Measurements from ENCODE around the gene DNAJB1.
"Not testable (repeated sequence)": the region's sequence is repeated elsewhere in the genome, so short reads cannot be mapped to it uniquely, and the experiment has no call there.

DNAJB1 gene

DNA sequence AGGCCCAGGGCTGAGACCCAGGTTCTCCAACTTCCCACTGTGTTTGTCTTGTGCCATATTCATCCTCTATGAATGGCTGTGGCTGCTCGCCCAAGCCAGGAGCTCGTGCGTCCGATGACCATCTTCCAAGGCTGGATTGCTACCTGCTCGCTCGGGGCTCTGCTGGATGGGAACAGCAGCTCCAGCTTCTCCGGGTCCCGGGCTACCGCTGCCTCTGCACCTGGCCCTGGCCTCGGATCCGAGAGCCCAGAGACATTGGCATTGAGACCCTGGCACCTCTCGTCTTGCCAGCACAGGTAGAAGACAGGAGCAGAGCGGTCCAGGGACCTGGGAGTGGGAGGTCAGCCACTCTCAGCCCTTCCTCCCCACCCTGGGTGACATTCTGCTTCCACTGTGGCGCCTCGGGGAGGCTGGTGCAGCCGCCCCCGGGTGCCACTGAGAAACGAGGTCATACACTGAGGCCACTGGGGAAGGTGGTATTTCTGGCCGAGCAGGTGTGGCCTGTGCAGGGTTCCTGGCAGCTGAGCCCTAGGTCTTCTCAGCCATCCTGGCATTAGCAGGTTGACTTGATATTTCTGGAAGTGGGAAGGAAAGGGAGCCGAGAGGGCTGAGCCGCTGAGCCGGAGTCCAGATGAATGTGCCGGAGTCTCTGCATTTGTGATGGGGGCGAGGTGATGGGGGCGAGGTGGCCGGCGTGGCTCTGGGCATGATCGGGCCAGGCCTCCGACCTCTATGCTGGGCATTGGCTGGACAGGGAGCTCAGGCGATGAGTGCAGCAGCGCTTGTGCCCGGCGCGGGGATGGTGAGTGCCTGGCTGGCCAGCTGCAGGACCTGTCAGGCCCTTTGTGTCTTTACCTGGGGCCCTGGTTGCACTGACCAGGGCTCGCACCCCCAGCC, 35.1 kb upstream of the DNAJB1 start:
- DNase-seq (ENCODE audit: low read depth, low spot score) = no peak

DNA sequence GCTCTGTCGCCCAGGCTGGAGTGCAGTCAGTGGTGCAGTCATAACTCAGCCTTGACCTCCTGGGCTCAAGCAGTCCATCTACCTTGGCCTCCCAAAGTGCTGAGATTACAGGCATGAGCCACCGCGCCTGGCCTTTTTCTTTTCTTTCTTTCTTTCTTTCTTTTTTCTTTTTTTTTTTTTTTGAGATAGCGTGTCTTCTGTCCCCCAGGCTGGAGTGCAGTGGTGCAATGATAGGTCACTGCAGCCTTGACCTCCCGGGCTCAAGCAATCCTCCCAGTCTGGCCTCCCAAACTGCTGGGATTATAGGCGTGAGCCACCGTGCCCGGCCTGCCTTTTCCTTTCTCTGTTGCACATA, 33.8 kb upstream of the DNAJB1 start:
- DNase-seq (ENCODE audit: low read depth, low spot score) = not testable (repeated sequence)

DNA sequence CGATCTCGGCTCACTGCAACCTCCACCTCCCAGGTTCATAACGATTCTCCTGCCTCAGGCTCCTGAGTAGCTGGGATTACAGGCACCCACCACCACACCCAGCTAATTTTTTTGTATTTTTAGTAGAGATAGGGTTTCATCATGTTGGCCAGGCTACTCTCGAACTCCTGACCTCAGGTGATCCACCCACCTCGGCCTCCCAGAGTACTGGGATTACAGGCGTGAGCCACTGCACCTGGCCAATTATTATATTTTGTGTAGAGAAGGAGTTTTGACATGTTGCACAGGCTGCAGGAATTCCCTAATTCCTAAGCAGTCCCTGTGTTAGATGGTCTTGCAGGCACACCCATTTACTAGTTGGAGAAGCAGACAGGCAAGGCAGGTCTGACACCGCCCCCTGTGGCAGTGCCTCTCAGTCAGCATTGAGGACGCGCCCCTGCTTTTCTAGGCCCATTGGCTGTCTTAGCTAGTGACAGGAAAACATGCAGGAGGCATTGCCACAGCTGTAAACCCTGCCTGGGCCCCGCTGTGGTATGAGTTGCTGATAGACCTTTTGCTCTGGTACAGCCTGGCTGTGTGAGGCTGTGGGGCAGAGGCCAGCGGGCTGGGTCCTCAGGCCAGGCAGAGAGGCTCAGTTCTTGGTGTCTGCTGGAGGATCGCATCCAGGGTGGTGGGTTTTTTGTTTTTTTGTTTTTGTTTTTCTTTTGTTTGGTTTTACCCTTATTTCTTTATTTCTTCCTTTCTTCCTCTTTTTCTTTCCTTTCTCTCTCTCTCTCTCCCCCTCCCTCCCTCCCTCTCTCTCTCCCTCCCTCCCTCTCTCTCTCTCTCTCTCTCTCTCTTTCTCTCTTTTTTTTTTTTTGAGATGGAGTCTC, 33.2 kb upstream of the DNAJB1 start:
- DNase-seq (ENCODE audit: low read depth, low spot score) = not testable (repeated sequence)

DNA sequence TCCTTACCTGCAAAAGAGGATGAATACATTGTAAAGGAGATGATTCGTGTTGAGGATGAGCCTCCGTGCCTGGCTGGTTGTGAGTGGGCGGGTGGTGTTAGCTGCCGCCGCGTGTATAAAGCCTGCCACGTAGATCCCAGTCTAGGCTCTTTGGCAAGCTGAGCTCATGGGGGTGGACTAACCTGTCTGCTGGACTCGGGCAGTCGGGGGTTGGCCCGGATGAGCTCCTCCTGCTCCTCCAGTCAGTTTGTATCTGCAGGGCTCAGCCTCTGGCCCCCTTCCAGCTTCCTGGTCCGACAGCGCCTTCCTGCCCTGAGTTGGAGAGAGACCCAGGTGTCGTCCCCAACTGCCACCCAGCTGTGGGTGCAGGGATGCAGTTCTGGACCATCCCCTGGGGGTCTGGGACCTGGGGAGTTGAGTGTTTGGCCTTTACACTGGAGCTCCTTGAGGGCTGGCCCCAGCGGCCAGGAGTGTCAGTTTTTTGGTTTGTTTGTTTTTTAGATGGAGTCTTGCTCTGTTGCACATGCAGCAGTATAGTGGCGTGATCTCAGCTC, 32.1 kb upstream of the DNAJB1 start:
- no peak for DNase-seq (ENCODE audit: low read depth, low spot score)

DNA sequence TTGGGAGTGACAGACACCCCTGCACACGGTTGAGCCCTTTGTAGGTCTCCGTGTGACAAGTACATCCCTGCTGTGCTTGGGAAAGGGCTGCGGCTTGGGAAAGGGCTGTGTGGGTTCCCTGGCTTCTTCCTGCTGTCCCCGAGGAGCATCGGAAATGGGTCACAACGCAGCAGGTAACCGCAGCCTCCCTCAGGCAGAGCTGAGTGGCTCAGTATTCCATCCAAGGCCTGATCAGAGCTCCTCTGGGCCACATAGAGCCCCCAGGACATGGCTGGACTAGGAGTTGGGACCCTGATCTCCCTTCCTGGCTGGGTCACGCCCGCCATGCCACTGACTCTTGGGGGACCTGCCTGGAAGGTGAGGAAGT, 27.5 kb upstream of the DNAJB1 start:
- no peak for DNase-seq (ENCODE audit: low read depth, low spot score)

DNA sequence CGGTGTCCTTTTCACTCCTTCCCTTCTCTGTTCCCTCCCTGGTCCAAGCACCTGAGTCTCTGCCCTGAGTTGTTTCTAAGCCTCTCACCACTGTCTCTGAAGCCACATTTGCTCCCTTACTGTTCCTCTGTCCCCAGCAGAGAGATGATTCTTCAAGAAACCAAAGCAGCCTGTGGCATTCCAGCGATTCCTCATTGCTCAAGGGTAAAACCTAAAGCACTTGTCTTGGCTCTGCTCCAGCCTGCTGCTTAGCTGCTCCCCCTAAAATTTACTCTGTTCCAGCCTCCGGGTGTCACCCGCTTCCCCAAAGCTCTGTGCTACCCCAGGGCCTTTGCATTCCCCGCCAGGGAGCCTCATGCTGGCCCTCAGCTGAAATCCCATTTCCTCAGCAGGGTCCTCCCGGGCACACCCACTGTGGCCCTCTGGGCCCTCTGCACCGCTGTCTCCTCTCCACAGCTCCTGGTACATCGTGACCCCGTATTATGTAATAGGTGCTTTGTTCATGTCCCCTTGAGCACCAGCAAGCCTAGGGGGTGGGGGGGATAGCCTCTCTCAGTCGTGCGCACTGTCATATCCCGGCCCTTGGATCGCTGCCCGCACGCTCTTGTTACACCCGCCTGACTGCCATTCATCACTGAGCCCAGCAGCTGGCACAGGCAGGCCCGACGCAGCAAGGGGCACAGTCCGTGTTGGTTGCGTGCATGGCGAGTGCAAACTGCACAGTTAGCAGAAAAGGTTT, 26.9 kb upstream of the DNAJB1 start:
- DNase-seq (ENCODE audit: low read depth, low spot score) = no peak

DNA sequence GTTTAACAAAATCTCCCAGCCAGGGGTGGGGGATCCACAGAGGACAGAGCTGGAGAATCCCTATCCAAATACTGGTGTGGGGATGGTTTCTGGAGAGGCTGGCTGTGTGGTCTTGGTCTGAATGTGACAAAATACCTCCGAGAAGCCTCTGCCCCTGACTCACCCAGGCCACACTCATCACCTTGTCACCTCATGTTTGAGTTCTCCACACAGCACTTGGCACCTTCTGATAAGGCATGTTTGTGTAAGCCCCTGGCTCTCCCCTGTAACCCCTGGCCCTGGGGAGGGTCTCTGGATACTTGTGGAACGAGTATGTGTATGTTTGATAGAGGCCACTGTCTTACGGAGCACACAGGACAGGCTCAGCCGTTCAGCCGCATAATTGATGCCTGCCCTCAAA, 25.9 kb upstream of the DNAJB1 start:
- DNase-seq (ENCODE audit: low read depth, low spot score) = no peak

DNA sequence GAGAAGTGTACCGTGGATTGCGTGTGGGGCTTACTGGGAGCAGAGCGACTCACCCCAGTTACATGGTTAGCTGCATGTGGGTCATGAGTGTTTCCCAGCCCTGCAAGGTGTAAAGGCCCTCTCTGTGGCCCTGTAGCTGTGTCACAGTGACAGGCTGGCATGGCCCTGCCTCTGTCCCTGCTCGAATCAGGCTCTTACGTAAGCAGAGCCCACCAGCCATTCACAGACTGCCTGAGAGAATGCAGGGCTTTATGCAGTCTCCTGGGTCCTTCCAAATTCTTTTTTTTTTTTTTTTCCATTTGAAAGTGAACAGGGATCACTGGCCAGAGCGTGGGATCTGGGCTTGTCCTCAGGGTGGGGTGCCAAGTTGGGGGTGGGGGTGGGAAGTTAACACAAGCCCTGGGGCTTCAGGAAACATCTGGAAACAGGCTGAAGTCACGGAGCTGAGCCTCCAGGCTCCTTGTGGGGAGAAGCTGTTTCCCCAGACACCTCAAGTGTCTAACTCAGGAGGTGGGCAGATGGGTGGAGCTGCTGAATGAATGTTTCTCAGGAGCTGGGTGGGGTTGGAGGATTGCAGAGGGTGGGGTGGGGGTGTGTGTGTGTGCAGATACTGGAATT, 24.6 kb upstream of the DNAJB1 start:
- DNase-seq (ENCODE audit: low read depth, low spot score) = no peak

DNA sequence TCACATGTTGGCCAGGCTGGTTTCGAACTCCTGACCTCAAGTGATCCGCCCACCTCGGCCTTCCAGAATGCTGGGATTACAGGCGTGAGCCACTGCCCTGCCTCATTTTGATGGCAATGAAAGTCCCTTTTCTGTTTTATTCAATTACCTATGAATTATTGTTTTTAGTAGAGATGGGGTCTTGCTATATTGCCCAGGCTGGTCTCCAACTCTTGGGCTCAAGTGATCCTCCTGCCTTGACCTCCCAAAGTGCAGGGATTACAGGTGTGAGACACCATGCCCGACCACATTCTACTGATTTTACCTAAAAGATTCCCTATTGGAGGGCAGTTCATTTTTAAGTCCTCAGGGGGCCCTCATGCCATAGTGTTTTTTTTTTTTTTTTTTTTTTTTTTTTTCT, 23.8 kb upstream of the DNAJB1 start:
- DNase-seq (ENCODE audit: low read depth, low spot score) = not testable (repeated sequence)

DNA sequence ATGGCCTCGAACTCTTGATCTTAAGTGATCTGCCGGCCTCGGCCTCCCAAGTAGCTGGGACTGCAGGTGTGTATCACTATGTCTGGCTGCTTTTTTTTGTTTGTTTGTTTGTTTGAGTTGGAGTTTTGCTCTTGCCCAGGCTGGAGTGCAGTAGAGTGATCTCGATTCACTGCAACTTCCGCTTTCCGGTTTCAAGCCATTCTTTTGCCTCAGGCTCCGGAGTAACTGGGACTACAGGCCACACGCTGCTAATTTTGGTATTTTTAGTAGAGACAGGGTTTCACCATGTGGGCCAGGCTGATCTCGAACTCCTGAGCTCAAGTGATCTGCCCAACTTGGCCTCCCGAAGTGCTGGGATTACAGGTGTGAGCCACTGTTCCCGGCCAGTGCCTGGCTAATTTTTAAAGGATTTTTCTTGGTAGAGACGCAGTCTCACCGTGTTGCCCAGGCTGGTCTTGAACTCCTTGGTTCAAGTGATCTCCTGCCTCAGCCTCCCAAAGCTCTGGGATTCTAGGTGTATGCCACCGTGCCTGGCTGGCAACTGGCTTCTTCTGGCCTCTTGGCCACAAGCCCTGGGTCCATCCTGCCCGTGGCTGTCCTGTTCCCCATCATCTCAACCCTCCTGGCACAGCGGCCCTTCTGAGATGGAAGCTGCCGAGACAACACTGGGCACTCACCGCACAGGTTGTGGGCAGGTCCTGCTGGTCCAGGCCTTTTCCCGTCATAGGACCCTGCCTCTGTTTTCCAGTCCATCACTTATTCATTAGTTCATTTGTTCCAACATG, 22.7 kb upstream of the DNAJB1 start:
- no peak for DNase-seq (ENCODE audit: low read depth, low spot score)

DNA sequence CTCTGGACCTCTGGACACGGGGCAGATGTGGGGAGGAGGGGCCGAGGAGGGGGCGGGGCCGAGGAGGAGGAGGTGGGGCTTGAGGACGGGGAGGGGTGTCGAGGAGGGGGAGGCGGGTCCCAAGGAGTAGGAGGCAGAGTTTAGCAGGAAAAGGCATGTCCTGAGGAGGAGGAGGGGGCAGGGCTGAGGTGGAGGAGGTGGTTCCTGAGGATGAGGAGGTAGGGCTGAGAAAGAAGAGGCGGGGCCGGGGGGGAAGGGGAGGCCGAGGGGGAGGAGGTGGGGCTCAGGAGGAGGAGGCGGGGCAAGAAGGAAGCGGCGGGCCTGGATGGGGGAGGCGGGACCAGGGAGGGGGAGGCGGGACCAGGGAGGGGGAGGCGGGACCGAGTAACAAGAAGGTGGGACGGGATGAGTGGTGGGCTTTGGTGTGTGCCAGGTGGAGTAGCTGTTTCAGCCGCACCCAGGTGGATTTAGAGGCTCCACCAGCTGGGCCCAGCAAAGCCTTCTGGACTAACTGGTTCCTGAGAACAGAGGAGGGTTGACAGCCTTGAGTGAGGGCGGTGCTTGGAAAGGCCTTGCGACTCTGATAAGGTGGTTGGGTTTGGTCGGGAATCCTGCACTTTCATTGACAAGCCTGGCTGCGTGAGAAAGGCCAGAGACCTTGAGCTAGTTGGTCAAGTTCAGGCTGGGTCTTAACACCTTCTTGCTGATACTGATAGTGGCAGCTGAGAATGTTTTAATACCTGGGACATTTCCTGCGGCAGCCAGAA, 18.9 kb upstream of the DNAJB1 start:
- peak; percentile 93 for DNase-seq (ENCODE audit: low read depth, low spot score)

DNA sequence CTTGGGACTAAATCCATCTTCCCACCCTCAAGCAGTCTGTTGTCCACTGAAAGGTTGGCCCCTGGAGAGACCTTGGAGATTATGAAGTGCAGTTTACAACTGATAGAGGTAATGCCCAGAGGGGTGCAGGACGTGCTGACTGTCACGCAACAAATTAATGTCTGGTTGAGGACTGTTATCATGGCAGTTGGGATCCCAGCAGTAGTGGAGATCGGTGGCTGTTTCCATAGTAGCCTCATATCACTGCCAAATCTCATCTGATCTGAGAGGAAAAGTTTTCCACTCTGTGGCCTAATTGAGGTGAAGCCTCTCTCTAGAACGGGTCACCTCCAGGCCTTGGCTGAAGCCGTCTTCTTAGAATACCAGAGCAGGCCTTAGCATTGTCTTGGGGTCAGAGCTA, 15.3 kb upstream of the DNAJB1 start:
- no peak for DNase-seq (ENCODE audit: low read depth, low spot score)

DNA sequence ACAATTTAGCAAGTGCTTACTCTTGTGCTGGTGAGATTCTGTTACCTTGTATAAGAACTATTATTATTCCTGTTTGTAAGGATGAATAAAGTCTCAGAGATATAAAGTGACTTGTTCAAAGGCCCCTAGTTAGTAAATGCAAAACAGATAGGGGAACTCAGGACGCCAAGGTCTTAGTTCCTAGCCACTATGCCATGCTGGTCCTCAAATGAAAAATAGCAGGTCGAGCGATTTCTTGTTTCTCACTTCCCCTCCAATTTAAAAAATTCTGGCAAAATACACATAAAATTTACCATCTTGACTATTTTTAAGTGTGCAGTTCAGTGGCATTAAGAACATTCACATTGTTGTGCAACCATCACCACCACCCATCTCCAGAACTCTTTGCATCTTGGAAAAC, 12.3 kb upstream of the DNAJB1 start:
- no peak for DNase-seq (ENCODE audit: low read depth, low spot score)

DNA sequence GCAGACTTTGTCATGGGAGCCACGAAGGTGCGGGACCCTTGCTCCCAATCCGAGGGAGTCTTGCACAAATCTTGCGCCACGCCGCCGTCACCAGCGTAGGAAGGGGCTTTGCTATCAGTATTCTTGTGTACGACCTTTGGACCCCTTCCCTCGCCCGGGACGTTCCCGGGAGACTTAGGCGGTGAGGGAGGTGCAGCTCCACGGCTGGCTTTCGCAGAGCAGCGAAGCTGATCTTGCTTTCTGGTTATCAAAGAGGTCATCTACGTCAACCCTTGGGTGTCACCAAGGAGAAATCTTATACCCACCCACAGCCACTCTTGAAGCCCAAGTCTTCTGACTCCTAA, 11.8 kb upstream of the DNAJB1 start:
- DNase-seq (ENCODE audit: low read depth, low spot score) = no peak

DNA sequence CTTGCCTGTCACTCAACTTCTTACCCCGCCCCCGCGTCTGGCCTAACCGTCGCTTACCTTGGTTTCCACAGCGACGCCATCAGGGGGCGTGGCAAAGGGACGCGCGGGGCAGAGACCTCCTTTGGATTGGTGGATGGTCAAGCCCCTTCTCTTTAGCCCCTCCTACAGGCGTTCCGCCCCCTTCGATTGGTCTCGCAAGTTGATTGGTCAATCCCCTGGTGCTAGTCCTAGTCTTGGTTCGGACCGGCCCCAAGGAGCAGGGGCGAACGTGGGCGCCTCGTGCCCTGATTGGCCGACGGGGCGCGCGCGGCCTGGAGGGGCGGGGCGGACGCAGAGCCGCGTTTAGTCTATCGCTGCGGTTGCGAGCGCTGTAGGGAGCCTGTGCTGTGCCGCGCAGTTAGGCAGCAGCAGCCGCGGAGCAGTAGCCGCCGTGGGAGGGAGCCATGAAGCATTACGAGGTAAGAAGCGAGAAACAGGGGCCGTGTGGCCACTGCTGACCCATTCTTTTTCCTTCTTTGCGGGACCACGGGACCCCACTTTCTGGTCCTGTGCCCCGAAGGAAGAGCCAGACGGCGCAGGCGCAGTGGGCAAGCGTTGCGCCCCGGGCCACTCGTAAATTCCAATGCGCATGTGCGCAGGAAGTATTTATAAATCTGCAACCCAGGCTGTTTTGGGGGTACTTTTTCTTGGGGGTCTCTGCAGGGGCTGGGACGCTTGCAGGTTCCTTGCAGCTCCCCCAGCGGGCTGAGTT, 11.2 kb upstream of the DNAJB1 start, which contains the start of gene TECR:
TECR (plus strand) TSS at position 341 of the 751 bp plus-strand sequence; CDS start at position 444, 103 bp downstream.
- DNase-seq (ENCODE audit: low read depth, low spot score) = peak; percentile 98

DNA sequence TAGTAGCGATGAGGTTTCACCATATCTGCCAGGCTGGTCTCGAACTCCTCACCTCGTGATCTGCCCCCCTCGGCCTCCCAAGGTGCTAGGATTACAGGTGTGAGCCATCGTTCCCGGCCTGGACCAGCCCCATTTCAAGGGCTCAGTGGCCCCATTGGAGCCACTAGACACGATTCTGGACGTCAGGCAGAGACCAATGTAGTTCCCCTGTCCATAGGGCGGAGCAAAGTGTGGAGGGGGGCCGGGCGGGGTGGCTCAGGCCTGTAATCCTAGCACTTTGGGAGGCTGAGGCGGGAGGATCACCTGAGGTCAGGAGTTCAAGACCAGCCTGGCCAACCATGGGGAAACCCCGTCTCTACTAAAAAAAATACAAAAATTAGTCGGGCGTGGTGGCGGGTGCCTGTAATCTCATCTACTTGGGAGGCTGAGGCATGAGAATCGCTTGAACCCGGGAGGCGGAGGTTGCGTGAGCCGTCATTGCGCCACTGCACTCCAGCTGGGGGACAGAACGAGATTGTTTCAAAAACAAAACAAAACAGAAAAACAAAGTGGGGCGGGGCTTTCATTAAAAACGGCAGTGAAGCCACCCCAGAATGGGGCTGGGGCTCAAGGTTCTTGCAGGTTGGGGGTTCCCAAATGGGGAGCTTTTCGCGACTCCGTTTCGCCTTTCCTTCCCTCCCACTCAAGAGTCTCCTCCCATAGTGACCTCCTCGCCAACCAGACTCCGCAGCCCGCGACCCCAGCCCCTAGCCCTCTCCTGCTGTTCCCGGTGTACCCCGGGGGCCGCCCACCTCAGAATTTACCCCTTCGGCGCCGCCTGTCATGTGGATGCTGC, 10.4 kb upstream of the DNAJB1 start:
- DNase-seq (ENCODE audit: low read depth, low spot score) = no peak

DNA sequence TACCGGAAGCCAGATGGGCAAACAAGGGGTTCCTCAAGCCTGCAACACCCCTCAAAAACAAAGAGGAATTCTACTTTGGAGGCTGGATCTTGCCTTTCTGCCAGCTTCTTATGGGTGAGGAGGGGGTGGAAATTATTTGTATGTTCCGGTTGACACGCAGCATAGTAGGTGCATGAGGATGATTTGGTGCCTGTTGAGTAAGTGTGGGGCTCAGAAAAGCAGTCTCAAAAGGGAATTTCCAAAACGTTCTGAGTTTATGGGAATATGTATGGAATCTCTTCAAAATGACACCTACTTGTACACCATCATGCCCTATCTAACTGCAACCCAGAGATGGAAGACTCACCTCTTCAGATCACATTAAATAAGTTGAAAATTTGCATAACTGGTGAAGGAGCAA, 8.2 kb upstream of the DNAJB1 start:
- no peak for DNase-seq (ENCODE audit: low read depth, low spot score)

DNA sequence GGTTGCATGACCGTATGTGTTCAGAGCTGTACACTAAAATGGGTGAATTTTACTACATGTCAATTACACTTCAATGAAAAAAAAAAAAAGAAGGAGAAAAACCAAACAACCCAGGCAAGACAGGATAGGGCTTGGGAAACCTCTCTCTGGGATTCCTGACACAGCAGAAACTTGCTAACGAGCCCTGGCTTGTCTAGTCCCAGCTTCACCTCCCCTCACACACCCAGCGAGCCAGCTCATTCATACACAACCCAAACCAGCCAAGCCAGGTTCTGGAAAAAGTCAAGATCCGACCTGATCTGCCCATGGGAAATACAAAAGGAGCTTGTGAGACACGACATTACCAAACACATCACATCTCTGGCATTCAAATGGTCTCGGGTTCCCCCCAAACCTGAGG, 7.5 kb upstream of the DNAJB1 start:
- no peak for DNase-seq (ENCODE audit: low read depth, low spot score)
